ENCODE data around the gene PHLDB2.

DNA sequence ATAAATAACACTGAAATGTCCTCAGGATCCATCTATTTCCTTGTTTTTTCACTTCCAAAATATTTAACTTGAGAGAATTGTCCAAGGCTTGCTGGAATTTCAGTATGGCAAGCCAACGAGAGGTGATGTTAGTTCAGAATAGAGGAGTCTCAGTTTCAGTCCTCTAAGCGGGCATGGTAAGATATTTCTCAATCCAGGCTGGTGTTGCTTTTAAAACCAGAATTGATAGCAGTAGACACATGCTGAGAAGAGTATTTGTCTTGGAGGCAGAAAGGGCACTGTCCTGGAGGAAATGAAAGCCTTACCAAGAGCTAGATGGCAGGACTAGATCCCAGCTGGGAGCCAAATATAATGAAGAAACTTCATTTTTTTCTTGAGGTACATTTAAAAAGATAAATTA lies 23.1 kb downstream of the PHLDB2 start:
- TF ChIP-seq ZNF274 (IDR thresholded peaks at IDR 0.05; ENCODE audit: borderline replicate concordance, extremely low read depth, low read length) = no peak
- TF ChIP-seq, protein P1, sequence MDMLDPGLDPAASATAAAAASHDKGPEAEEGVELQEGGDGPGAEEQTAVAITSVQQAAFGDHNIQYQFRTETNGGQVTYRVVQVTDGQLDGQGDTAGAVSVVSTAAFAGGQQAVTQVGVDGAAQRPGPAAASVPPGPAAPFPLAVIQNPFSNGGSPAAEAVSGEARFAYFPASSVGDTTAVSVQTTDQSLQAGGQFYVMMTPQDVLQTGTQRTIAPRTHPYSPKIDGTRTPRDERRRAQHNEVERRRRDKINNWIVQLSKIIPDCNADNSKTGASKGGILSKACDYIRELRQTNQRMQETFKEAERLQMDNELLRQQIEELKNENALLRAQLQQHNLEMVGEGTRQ (IDR thresholded peaks at IDR 0.05; ENCODE audit: low read length) = no peak
- TF ChIP-seq GABPA (IDR thresholded peaks at IDR 0.05; ENCODE audit: borderline replicate concordance, insufficient read depth, low read length) = no peak
- TF ChIP-seq, protein P2, sequence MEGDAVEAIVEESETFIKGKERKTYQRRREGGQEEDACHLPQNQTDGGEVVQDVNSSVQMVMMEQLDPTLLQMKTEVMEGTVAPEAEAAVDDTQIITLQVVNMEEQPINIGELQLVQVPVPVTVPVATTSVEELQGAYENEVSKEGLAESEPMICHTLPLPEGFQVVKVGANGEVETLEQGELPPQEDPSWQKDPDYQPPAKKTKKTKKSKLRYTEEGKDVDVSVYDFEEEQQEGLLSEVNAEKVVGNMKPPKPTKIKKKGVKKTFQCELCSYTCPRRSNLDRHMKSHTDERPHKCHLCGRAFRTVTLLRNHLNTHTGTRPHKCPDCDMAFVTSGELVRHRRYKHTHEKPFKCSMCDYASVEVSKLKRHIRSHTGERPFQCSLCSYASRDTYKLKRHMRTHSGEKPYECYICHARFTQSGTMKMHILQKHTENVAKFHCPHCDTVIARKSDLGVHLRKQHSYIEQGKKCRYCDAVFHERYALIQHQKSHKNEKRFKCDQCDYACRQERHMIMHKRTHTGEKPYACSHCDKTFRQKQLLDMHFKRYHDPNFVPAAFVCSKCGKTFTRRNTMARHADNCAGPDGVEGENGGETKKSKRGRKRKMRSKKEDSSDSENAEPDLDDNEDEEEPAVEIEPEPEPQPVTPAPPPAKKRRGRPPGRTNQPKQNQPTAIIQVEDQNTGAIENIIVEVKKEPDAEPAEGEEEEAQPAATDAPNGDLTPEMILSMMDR (IDR thresholded peaks at IDR 0.05; ENCODE audit: control extremely low read depth in 1 of 3, insufficient read depth in 1 of 3, low read depth in 1 of 3, low read length in 3 of 3) = no peak
- no peak for TF ChIP-seq KDM4A (IDR thresholded peaks at IDR 0.05; ENCODE audit: low read depth, low read length, severe bottlenecking)
- TF ChIP-seq POLR2AphosphoS5 (IDR thresholded peaks at IDR 0.05; ENCODE audit: low read depth, low read length) = no peak
- TF ChIP-seq NRF1 (IDR thresholded peaks at IDR 0.05; ENCODE audit: low read depth, low read length) = no peak
- TF ChIP-seq SP1 (IDR thresholded peaks at IDR 0.05; ENCODE audit: low read depth, low read length) = no peak
- no peak for TF ChIP-seq PHF8 (conservative IDR thresholded peaks at IDR 0.05; ENCODE audit: low read depth, low read length)

All from H1 (cell line).